Cardiac fibroblast (primary cell): Measurements from ENCODE around the gene SETX.
"Not testable (repeated sequence)": the region's sequence is repeated elsewhere in the genome, so short reads cannot be mapped to it uniquely, and the experiment has no call there.

Experiments
- DNase-seq, 2 donors: peaks; one replicate each; pipeline versions ENCODE4 v3.0.0 to v3.0.0-alpha.2; 2010; ENCODE audit warnings: low read depth in 2 of 2
- H3K4me3 ChIP-seq, 2 donors: replicated peaks in 1 of 2; 1 replicate in 1 of 2; 2 replicates in 1 of 2; pipeline ENCODE4 v1.5.1; 2011; ENCODE audit warnings: low read depth in 2 of 2, low read length in 2 of 2, mild to moderate bottlenecking in 2 of 2, moderate library complexity in 1 of 2
- CTCF ChIP-seq: IDR thresholded peaks from one replicate; pipeline ENCODE4 v1.5.1; 2011; ENCODE audit warnings: low read depth, mild to moderate bottlenecking, low read length, inconsistent platforms

The SETX gene

GRCh38 chr9:132288966-132289365, 65.8 kb downstream of the SETX start:
- no peak overlapping the region for H3K4me3 ChIP-seq
- TF ChIP-seq CTCF: no peak

GRCh38 chr9:132288361-132288760, 66.4 kb downstream of the SETX start:
- peak; percentile 33 to 34 for DNase-seq
- TF ChIP-seq CTCF: no peak
- H3K4me3 ChIP-seq: no peak overlapping the region

More at GRCh38 chr9:132288966-132289365, 65.8 kb downstream of the SETX start:
- DNase-seq: peak in 1 of 2 donors; percentile 17

- DNase-seq: no peak
- no peak overlapping the region for H3K4me3 ChIP-seq
- TF ChIP-seq CTCF: no peak
These were observed 67.5 kb downstream of the SETX start for GRCh38 chr9:132287256-132287760.

- TF ChIP-seq CTCF: no peak
- no peak overlapping the region for H3K4me3 ChIP-seq
- DNase-seq: peak; percentile 27 to 45
These were observed 70.9 kb downstream of the SETX start for GRCh38 chr9:132283863-132284262.

GRCh38 chr9:132283165-132283564, 71.6 kb downstream of the SETX start:
- no peak for TF ChIP-seq CTCF
- no peak for DNase-seq
- no peak overlapping the region for H3K4me3 ChIP-seq

- DNase-seq: no peak
- no peak for TF ChIP-seq CTCF
- H3K4me3 ChIP-seq: no peak overlapping the region
These were observed 79.9 kb downstream of the SETX start for GRCh38 chr9:132274861-132275260.

GRCh38 chr9:132269704-132270516, 84.9 kb downstream of the SETX start:
- DNase-seq: peak in 1 of 2 donors; percentile 56
- not testable (repeated sequence) for H3K4me3 ChIP-seq
